ENCODE results near the gene ZMYND11.
A peak's percentile ranks its signal among the peaks of the same experiment; 100 is the strongest.

Gene ZMYND11

GRCh38 chr10:239109-239508 lies 103.9 kb downstream of the ZMYND11 start:
- H3K4me3 ChIP-seq (ENCODE audit: low read depth, low read length): no peak overlapping the region
- peak; percentile 8 for DNase-seq (ENCODE audit: low read depth)
- no peak for TF ChIP-seq CTCF (conservative IDR thresholded peaks at IDR 0.05; ENCODE audit: low read depth, low read length)

- TF ChIP-seq CTCF (conservative IDR thresholded peaks at IDR 0.05; ENCODE audit: low read depth, low read length): no peak
- H3K4me3 ChIP-seq (ENCODE audit: low read depth, low read length): no peak overlapping the region
- no peak for DNase-seq (ENCODE audit: low read depth)
Observed at GRCh38 chr10:241451-241850, 106.2 kb downstream of the ZMYND11 start.

- TF ChIP-seq CTCF (conservative IDR thresholded peaks at IDR 0.05; ENCODE audit: low read depth, low read length): no peak
Observed at GRCh38 chr10:241966-242643, 106.8 kb downstream of the ZMYND11 start.

GRCh38 chr10:244227-244626 lies 109.0 kb downstream of the ZMYND11 start:
- H3K4me3 ChIP-seq (ENCODE audit: low read depth, low read length): no peak overlapping the region
- no peak for TF ChIP-seq CTCF (conservative IDR thresholded peaks at IDR 0.05; ENCODE audit: low read depth, low read length)
- no peak for DNase-seq (ENCODE audit: low read depth)

More at GRCh38 chr10:241966-242643, 106.8 kb downstream of the ZMYND11 start:
- no peak overlapping the region for H3K4me3 ChIP-seq (ENCODE audit: low read depth, low read length)
- no peak for DNase-seq (ENCODE audit: low read depth)

GRCh38 chr10:246431-246830 lies 111.2 kb downstream of the ZMYND11 start:
- TF ChIP-seq CTCF (conservative IDR thresholded peaks at IDR 0.05; ENCODE audit: low read depth, low read length): no peak
- no peak overlapping the region for H3K4me3 ChIP-seq (ENCODE audit: low read depth, low read length)
- DNase-seq (ENCODE audit: low read depth): no peak

GRCh38 chr10:247480-247879 lies 112.2 kb downstream of the ZMYND11 start:
- no peak for TF ChIP-seq CTCF (conservative IDR thresholded peaks at IDR 0.05; ENCODE audit: low read depth, low read length)
- no peak for DNase-seq (ENCODE audit: low read depth)
- H3K4me3 ChIP-seq (ENCODE audit: low read depth, low read length): no peak overlapping the region

GRCh38 chr10:248307-248706 lies 113.1 kb downstream of the ZMYND11 start:
- no peak overlapping the region for H3K4me3 ChIP-seq (ENCODE audit: low read depth, low read length)
- DNase-seq (ENCODE audit: low read depth): no peak
- TF ChIP-seq CTCF (conservative IDR thresholded peaks at IDR 0.05; ENCODE audit: low read depth, low read length): no peak
